OCI-LY7 (cell line): Measurements from ENCODE around the gene SOX13.

Experiments used
- CTCF ChIP-seq: fragments of 200-600 bp; sonication (generic); conservative IDR thresholded peaks from 2 replicates; pipeline ENCODE4 v1.5.1; 2014; ENCODE audit warnings: mild to moderate bottlenecking, antibody characterized with exemption, low read length, moderate library complexity, mixed read lengths
- EZH2phosphoT487 ChIP-seq: fragments of 200-600 bp; sonication (generic); IDR thresholded peaks from 2 replicates; pipeline ENCODE4 v1.6.1; 2018; ENCODE audit warnings: low read depth, borderline replicate concordance, mild to moderate bottlenecking, mixed run types, antibody characterized with exemption, low read length, moderate library complexity, mixed read lengths

GRCh38 chr1:204149107-204149506, 76.2 kb downstream of the SOX13 start:
- TF ChIP-seq CTCF = no peak
- TF ChIP-seq EZH2phosphoT487 = no peak
